BE2C (cell line): ENCODE results near the gene DIS3L2.
"Not testable (repeated sequence)": the region's sequence is repeated elsewhere in the genome, so short reads cannot be mapped to it uniquely, and the experiment has no call there.

Experiments
- DNase-seq: peaks from one replicate; pipeline ENCODE4 v3.0.0-alpha.2; 2020
- H3K27me3 ChIP-seq: fragments of 250-450 bp; sonication (Bioruptor Pico); 2 replicates; pipeline ENCODE4 v1.5.1; 2020; ENCODE audit warnings: mild to moderate bottlenecking
- H3K36me3 ChIP-seq: fragments of 250-450 bp; sonication (Bioruptor Pico); 2 replicates; pipeline ENCODE4 v1.5.1; 2020; ENCODE audit warnings: mild to moderate bottlenecking
- H3K4me1 ChIP-seq: fragments of 250-450 bp; sonication (Bioruptor Pico); 2 replicates; pipeline ENCODE4 v1.5.1; 2020
- H3K4me3 ChIP-seq: 2 replicates; pipeline ENCODE4 v1.5.1; 2011; ENCODE audit warnings: low read depth, low read length
- H3K9me3 ChIP-seq: fragments of 250-450 bp; sonication (Bioruptor Pico); 2 replicates; pipeline ENCODE4 v1.5.1; 2020
- TF ChIP-seq, protein P1 (sequence below): IDR thresholded peaks from 2 replicates; pipeline ENCODE4 v1.5.1; 2012; ENCODE audit warnings: mild to moderate bottlenecking, low read depth, low read length

DIS3L2 gene

DNA sequence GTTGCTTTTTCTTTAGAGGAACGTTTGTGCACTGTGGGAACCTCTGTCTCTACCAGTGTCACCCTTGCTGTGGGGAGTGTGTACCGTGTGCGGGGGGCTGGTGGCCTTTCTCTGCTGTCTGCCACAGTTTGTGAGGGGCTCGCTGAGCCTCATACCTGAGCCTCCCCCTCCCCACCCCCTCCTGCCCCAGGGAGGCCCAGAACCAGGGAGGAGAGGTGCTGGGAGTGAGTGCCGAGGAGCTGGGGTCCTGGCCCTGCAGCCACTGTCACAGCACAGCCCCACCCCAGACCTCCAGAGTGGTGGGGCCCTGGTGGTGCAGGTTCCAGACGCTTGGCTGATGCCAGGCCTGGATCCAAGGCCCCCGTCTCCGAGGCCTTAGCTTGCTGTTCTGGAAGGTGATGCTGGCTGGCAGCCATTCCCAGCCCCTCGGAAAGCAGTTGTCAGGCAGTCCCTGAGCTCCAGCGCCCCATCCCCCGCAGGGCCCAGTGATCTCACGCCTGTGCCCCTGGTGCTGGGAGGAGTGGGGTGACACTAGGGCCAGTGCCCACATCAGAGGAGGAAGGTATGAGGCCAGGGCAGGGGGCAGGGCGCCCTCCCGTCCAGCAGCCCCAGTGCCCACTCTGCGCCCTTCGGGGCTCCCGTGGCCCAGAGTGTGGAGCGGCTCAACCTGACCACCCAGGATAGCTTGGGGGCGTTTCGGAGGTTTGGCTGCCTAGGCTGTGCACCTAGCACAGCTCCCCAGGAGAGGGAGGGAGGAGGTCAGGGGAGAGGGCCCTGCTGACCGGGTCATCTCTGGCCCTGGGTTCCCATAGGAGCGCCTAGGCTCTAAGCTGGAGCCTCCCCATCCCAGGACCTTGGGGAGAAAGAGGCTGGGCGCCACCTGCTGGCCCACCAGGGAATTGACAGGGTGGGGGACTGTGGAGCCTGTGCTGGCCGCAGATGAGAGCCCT is 364.1 kb downstream of the DIS3L2 start:
- peak; percentile 65 for DNase-seq
- H3K4me1 ChIP-seq, result peaks cover 5% of the 10 kb centered on the region; the same call in 1 of the 2 replicates
- TF ChIP-seq, protein P1, sequence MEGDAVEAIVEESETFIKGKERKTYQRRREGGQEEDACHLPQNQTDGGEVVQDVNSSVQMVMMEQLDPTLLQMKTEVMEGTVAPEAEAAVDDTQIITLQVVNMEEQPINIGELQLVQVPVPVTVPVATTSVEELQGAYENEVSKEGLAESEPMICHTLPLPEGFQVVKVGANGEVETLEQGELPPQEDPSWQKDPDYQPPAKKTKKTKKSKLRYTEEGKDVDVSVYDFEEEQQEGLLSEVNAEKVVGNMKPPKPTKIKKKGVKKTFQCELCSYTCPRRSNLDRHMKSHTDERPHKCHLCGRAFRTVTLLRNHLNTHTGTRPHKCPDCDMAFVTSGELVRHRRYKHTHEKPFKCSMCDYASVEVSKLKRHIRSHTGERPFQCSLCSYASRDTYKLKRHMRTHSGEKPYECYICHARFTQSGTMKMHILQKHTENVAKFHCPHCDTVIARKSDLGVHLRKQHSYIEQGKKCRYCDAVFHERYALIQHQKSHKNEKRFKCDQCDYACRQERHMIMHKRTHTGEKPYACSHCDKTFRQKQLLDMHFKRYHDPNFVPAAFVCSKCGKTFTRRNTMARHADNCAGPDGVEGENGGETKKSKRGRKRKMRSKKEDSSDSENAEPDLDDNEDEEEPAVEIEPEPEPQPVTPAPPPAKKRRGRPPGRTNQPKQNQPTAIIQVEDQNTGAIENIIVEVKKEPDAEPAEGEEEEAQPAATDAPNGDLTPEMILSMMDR, result peak; percentile 42

GRCh38 chr2:232326274-232327104 is 365.0 kb downstream of the DIS3L2 start:
- H3K36me3 ChIP-seq, H3K27me3 ChIP-seq, H3K9me3 ChIP-seq, DNase-seq, H3K4me1 ChIP-seq, H3K4me3 ChIP-seq: not testable (repeated sequence)
- TF ChIP-seq, protein P1, result 0 out of 2 replicates have a peak, but pooled peaks have one; percentile 19

More for the DNA sequence above, 364.1 kb downstream of the DIS3L2 start:
- no peaks in the 10 kb centered on the region for H3K9me3 ChIP-seq
- H3K27me3 ChIP-seq, result no peaks in the 10 kb centered on the region
- no peaks in the 10 kb centered on the region for H3K36me3 ChIP-seq
- no peak overlapping the region for H3K4me3 ChIP-seq

DNA sequence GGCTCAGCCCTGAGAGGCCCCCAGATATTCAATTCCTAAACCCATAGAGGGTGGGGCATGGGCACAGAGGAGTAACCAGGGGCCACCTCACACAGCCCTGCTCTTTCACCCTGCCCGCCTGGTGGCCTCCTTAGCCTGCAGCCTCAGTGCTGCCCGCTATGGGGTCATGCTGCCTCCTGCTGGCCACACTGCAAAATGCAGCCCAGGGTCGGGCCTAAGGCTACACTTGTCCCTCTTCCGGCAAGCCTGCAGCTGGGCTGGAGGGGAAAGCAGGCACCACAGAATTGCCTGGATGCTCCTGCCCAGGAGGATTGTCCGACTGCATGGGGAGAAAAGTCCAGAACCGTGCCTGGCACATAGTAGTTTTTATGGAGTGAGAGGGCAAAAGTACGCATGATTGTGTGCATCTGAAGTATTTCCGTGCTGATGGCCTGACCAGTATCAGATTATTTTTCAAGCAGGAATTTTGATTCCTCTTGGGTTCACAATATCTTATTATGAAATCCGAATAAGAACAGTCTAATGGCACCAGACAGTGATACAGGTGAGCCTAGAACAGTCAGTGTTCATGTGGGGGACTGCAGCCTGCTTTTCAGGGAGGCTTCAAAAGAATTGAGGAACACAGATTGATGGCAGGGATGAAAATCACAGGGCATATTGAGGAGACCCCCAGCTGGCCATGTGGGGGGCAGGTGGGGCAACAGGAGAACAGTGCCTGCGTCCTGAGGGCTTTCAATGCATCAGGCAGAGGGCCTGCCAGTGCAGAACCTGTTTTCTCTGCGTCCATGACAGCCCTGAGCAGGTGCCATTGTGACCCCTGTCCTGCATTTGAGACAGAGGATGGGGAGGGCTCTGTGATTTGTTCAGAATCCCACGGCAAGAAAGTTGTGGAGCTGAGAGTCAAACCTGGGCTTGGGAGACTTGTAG is 365.9 kb downstream of the DIS3L2 start:
- peaks cover 5% of the 10 kb centered on the region; the same call in 1 of the 2 replicates for H3K4me1 ChIP-seq
- H3K36me3 ChIP-seq, result no peaks in the 10 kb centered on the region
- DNase-seq, result peak; percentile 84
- no peak overlapping the region for H3K4me3 ChIP-seq
- TF ChIP-seq, protein P1, result peak; percentile 81
- H3K27me3 ChIP-seq, result no peaks in the 10 kb centered on the region
- no peaks in the 10 kb centered on the region for H3K9me3 ChIP-seq

DNA sequence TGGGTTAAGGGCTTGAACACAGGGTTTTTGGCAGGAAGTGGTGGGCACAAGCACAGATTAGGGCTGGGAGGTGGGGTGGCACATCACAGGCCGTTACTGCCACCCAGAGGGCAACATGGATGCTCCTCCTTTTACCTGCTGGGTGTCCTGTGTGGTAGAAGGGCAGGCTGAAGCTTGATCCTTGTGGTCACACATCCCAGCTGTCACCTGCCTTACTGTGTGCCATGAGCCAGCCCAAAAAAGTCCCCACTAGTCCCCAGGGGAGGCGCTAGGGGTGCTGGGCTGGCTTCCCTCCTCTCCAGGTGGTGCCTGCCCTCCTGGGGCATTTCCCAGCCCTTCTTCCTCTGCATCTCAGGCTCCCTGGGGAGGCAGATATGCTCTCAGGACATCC is 366.5 kb downstream of the DIS3L2 start:
- H3K9me3 ChIP-seq, result no peaks in the 10 kb centered on the region
- H3K27me3 ChIP-seq, result no peaks in the 10 kb centered on the region
- peaks cover 5% of the 10 kb centered on the region; the same call in 1 of the 2 replicates for H3K4me1 ChIP-seq
- H3K36me3 ChIP-seq, result no peaks in the 10 kb centered on the region
- no peak overlapping the region for H3K4me3 ChIP-seq
- no peak for DNase-seq
- TF ChIP-seq, protein P1, result no peak

DNA sequence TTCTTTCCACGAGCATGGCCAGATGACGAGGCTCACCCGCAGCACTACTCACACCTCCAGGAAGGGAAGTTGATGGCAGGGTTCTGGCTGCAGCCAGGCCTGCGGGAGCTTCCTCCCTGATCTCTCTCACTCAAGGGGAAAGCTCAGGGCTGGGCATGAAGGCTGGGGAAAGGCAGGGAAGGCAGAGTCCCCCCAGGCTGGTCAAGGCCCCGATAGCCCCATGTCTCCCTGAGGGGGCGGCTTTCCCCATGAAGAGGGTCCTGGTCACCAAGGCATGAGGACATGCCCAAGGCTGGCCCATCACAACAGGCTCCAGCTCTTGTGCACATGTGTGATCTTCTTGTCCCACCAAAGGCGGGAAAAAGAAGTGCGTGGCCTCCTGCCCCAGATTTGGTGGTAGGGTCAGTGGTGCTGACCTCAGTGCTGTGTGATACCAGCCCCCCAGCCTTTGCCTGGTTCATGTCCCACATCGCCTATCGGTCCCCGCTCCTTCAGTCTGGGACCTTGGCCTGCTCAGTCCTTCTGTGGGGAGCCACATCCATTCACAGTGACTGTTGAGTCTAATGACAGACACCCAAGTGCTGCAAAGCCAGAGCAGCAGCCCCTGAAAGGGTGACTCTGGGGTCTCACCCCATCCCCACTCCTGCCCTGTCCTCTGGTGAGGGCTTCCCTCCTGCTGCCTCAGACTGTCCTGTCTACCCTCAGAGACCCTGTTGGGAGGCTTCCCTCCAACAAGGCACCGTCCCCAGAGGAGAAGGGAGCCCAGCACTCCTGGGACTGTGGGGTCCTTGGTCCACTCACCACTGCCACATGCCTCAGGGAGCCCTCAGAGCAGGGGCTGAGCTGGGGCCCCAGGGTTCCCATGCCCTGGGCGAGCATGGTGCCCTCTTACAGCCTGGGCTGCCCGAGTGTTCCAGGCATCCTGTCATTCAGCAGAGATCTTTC is 367.3 kb downstream of the DIS3L2 start:
- H3K4me1 ChIP-seq, result peaks cover 5% of the 10 kb centered on the region; the same call in 1 of the 2 replicates
- no peaks in the 10 kb centered on the region for H3K9me3 ChIP-seq
- no peak for DNase-seq
- no peak overlapping the region for H3K4me3 ChIP-seq
- H3K36me3 ChIP-seq, result no peaks in the 10 kb centered on the region
- no peaks in the 10 kb centered on the region for H3K27me3 ChIP-seq
- TF ChIP-seq, protein P1, result no peak
